HepG2 (cell line): Measurements from ENCODE around the gene HS3ST3B1. TPM values are rescaled to one million over a fixed set of nuclear protein-coding genes. Genes with fewer than 3 reads are reported as not detected.

ENCODE experiments used
- BRF2 ChIP-seq: sonication (generic); formaldehyde crosslinking; IDR thresholded peaks from 2 replicates; pipeline ENCODE4 v1.8.1; 2022; ENCODE audit warnings: mild to moderate bottlenecking, missing genetic modification reagents
- CEBPB ChIP-seq: IDR thresholded peaks from 2 replicates; pipeline ENCODE4 v1.6.1; 2011; ENCODE audit warnings: low read depth, low read length, improper control_type of control experiment, borderline replicate concordance
- ELF3 ChIP-seq: IDR thresholded peaks from 2 replicates; pipeline ENCODE4 v1.6.1; 2016; ENCODE audit warnings: missing genetic modification reagents, missing compliant biosample characterization
- ELK4 ChIP-seq: sonication (generic); formaldehyde crosslinking; IDR thresholded peaks from 2 replicates; pipeline ENCODE4 v1.9.0; 2021; ENCODE audit warnings: missing genetic modification reagents, borderline replicate concordance
- ETV6 ChIP-seq: sonication (generic); formaldehyde crosslinking; conservative IDR thresholded peaks from 2 replicates; pipeline ENCODE4 v1.4.0; 2020; ENCODE audit warnings: missing genetic modification reagents
- FOSL1 ChIP-seq: sonication (generic); formaldehyde crosslinking; IDR thresholded peaks from 2 replicates; pipeline ENCODE4 v1.9.0; 2021; ENCODE audit warnings: missing genetic modification reagents, borderline replicate concordance
- FOXO4 ChIP-seq: sonication (generic); formaldehyde crosslinking; conservative IDR thresholded peaks from 2 replicates; pipeline ENCODE4 v1.8.1; 2023; ENCODE audit warnings: missing genetic modification reagents
- GPN1 ChIP-seq: sonication (generic); formaldehyde crosslinking; IDR thresholded peaks from 2 replicates; pipeline ENCODE4 v1.5.1; 2020; ENCODE audit warnings: missing genetic modification reagents, borderline replicate concordance
- GZF1 ChIP-seq: sonication (generic); formaldehyde crosslinking; IDR thresholded peaks from 2 replicates; pipeline ENCODE4 v1.5.1; 2020; ENCODE audit warnings: mild to moderate bottlenecking, missing genetic modification reagents
- HMGXB4 ChIP-seq, 2 experiments: sonication (generic) in 1 of 2; formaldehyde crosslinking in 1 of 2; IDR thresholded peaks; 2 replicates each; pipeline versions ENCODE4 v1.4.0 to v1.6.1; 2018 to 2020; ENCODE audit warnings: missing genetic modification reagents in 2 of 2, borderline replicate concordance in 1 of 2, low read depth in 1 of 2, mild to moderate bottlenecking in 1 of 2, missing biosample characterization in 1 of 2
- HNF4A ChIP-seq: sonication (generic); formaldehyde crosslinking; IDR thresholded peaks from 2 replicates; pipeline ENCODE4 v1.4.0; 2020; ENCODE audit warnings: missing genetic modification reagents
- KDM3A ChIP-seq: IDR thresholded peaks from 2 replicates; pipeline ENCODE4 v1.6.1; 2018; ENCODE audit warnings: low read depth, missing compliant biosample characterization
- KLF11 ChIP-seq: IDR thresholded peaks from 2 replicates; pipeline ENCODE4 v1.6.1; 2016; ENCODE audit warnings: missing compliant biosample characterization
- MXD1 ChIP-seq: sonication (generic); formaldehyde crosslinking; IDR thresholded peaks from 2 replicates; pipeline ENCODE4 v1.4.0; 2020; ENCODE audit warnings: mild to moderate bottlenecking, missing genetic modification reagents
- RBM39 ChIP-seq: fragments of 200-400 bp; formaldehyde crosslinking; IDR thresholded peaks from one replicate; pipeline ENCODE4 v1.6.1; 2018; ENCODE audit warnings: antibody characterized with exemption, mild to moderate bottlenecking, low read depth, low read length; ENCODE audit not compliant: poor library complexity, severe bottlenecking
- REPIN1 ChIP-seq: sonication (generic); formaldehyde crosslinking; IDR thresholded peaks from 2 replicates; pipeline ENCODE4 v1.8.0; 2022; ENCODE audit warnings: missing genetic modification reagents, low read depth, mild to moderate bottlenecking, borderline replicate concordance
- RFX5 ChIP-seq: IDR thresholded peaks from 2 replicates; pipeline ENCODE4 v1.6.1; 2011; ENCODE audit warnings: low read depth, low read length, improper control_type of control experiment
- TAF1 ChIP-seq: sonication (generic); formaldehyde crosslinking; IDR thresholded peaks from 2 replicates; pipeline ENCODE4 v1.4.0; 2020; ENCODE audit warnings: missing genetic modification reagents
- YEATS2 ChIP-seq: sonication (generic); formaldehyde crosslinking; IDR thresholded peaks from 2 replicates; pipeline ENCODE4 v1.4.0; 2020; ENCODE audit warnings: missing genetic modification reagents, borderline replicate concordance
- ZFP36L1 ChIP-seq: sonication (generic); formaldehyde crosslinking; IDR thresholded peaks from 2 replicates; pipeline ENCODE4 v1.8.0; 2022; ENCODE audit warnings: mild to moderate bottlenecking, missing genetic modification reagents, moderate library complexity
- ZNF121 ChIP-seq: sonication (generic); formaldehyde crosslinking; IDR thresholded peaks from 2 replicates; pipeline ENCODE4 v1.5.0; 2020; ENCODE audit warnings: mild to moderate bottlenecking, missing genetic modification reagents
- ZNF570 ChIP-seq: sonication (generic); formaldehyde crosslinking; IDR thresholded peaks from 2 replicates; pipeline ENCODE4 v1.4.0; 2020; ENCODE audit warnings: mild to moderate bottlenecking, missing genetic modification reagents, borderline replicate concordance
- ZNF614 ChIP-seq: IDR thresholded peaks from 2 replicates; pipeline ENCODE4 v1.6.1; 2018; ENCODE audit warnings: missing biosample characterization, missing genetic modification reagents, inconsistent platforms, borderline replicate concordance
- ZSCAN20 ChIP-seq: sonication (generic); formaldehyde crosslinking; IDR thresholded peaks from 2 replicates; pipeline ENCODE4 v1.4.0; 2020; ENCODE audit warnings: missing genetic modification reagents, mild to moderate bottlenecking, borderline replicate concordance
- polyA plus RNA-seq, 8 experiments: library from polyadenylated mRNA; depleted of rRNA in 3 of 8; stranded (reverse) in 7 of 8; unstranded in 1 of 8; fragments of >200 nt; fragmentation: Illumina TruSeq in 4 of 8; extraction: Trizol in 4 of 8; gene quantifications; 2 replicates each; pipeline versions ENCODE4 v1.2.1 to v1.2.3, GENCODE V29; 2011 to 2016; ENCODE audit warnings: low read depth in 4 of 8, missing spikeins in 1 of 8, mixed read lengths in 1 of 8; ENCODE audit not compliant: insufficient read depth in 1 of 8
- total RNA-seq, 5 experiments: library from RNA; depleted of rRNA; stranded (reverse); fragments of >200 nt; fragmentation: Illumina TruSeq; extraction: Trizol; gene quantifications; 2 replicates each; pipeline ENCODE4 v1.2.3, GENCODE V29; 2016; ENCODE audit warnings: low read depth in 1 of 5

HS3ST3B1 gene
- total and polyA plus RNA-seq, 2 of the 13 experiments (the other 11 are each of a cell fraction or from before 2014, with no cell fraction given), result 15.7 to 39.5 TPM

GRCh38 chr17:14373614-14374259 lies 72.9 kb downstream of the HS3ST3B1 start (continued):
- no peak for TF ChIP-seq FOXO4 (CRISPR knock-in tag)
- TF ChIP-seq ZFP36L1 (CRISPR knock-in tag), result no peak
- peak; percentile 29; the same call in 1 of the 2 replicates for TF ChIP-seq MXD1 (CRISPR knock-in tag)
- TF ChIP-seq GZF1 (CRISPR knock-in tag), result no peak
- TF ChIP-seq ZSCAN20 (CRISPR knock-in tag), result no peak
- peak; percentile 3; the same call in 1 of the 2 replicates for TF ChIP-seq REPIN1
- TF ChIP-seq ETV6, result no peak; the same call in 1 of the 2 replicates
- no peak for TF ChIP-seq RBM39
- TF ChIP-seq ELK4 (CRISPR knock-in tag), result no peak
- TF ChIP-seq YEATS2, result no peak
- TF ChIP-seq ZNF121, result peak; percentile 78
- no peak for TF ChIP-seq KDM3A (CRISPR knock-in tag)
- TF ChIP-seq ZNF570 (CRISPR knock-in tag), result no peak
- no peak for TF ChIP-seq GPN1
- TF ChIP-seq FOSL1 (CRISPR knock-in tag), result no peak
- peak; percentile 64; the same call in 1 of the 2 replicates for TF ChIP-seq CEBPB
- TF ChIP-seq HMGXB4 (CRISPR knock-in tag; IDR thresholded peaks at IDR 0.05; ENCODE audit: borderline replicate concordance in 1 of 2, low read depth in 1 of 2), result peak; percentile 17 to 36; a peak in 2 of 4 replicates
- no peak for TF ChIP-seq RFX5
- TF ChIP-seq ZNF614 (CRISPR knock-in tag), result peak; percentile 63; the same call in 1 of the 2 replicates
- TF ChIP-seq ELF3 (CRISPR knock-in tag), result peak; percentile 31; the same call in 1 of the 2 replicates
- peak; percentile 76 for TF ChIP-seq TAF1 (CRISPR knock-in tag)
- no peak for TF ChIP-seq KLF11
- TF ChIP-seq HNF4A (CRISPR knock-in tag), result peak; percentile 48; the same call in 1 of the 2 replicates
- TF ChIP-seq BRF2 (CRISPR knock-in tag), result no peak
